ENCODE measurements around the gene SPECC1L.
"Not testable (repeated sequence)": the region's sequence is repeated elsewhere in the genome, so short reads cannot be mapped to it uniquely, and the experiment has no call there.

The SPECC1L gene, protein sequence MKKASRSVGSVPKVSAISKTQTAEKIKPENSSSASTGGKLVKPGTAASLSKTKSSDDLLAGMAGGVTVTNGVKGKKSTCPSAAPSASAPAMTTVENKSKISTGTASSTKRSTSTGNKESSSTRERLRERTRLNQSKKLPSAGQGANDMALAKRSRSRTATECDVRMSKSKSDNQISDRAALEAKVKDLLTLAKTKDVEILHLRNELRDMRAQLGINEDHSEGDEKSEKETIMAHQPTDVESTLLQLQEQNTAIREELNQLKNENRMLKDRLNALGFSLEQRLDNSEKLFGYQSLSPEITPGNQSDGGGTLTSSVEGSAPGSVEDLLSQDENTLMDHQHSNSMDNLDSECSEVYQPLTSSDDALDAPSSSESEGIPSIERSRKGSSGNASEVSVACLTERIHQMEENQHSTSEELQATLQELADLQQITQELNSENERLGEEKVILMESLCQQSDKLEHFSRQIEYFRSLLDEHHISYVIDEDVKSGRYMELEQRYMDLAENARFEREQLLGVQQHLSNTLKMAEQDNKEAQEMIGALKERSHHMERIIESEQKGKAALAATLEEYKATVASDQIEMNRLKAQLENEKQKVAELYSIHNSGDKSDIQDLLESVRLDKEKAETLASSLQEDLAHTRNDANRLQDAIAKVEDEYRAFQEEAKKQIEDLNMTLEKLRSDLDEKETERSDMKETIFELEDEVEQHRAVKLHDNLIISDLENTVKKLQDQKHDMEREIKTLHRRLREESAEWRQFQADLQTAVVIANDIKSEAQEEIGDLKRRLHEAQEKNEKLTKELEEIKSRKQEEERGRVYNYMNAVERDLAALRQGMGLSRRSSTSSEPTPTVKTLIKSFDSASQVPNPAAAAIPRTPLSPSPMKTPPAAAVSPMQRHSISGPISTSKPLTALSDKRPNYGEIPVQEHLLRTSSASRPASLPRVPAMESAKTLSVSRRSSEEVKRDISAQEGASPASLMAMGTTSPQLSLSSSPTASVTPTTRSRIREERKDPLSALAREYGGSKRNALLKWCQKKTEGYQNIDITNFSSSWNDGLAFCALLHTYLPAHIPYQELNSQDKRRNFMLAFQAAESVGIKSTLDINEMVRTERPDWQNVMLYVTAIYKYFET

DNA sequence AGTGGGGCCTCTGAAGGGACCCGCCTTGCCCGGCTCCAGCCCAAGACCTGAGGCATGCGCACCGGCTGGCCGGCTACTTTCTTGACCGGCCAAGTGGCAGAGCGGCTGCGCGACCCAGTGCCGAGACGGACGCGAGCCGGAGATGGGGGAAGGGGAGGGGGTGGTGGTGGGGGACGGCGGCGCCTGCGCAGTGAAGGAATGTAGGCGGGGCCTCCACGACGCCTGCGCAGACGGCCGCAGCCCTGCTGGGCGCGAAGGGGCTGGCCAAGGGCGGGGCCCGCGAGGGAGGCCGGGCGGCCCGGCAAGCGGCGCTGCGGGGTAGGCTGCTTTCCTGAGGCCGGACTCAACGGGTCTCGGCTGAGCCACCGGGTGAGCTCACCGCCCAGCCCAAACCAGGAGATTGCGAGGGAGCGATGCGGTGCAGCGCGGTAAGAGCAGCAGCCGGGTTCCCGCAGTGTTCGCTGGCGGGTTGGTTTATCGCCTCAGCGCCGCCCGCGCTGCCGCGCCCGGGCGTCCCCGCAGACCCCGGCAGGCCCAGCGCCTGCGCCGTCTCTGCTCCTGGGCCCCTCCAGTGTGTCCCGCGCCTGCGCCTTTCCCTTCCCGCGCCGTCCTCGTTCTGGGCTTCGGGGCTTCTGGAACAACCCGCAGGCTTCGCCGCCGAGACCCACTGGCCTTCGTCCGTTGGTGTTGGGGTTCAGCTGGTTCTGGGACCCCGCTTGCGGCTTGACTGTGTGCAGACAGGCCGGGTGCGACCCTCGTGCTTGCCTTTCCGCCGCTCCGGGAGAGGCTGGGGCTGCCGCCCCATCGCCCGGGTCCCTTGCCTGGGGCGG is at the start of gene SPECC1L:
Gene SPECC1L (plus strand): TSS at position 276 of the 830 bp plus-strand sequence. CDS start 31,401 bp downstream, outside the sequence.
- no peak for DNase-seq

DNA sequence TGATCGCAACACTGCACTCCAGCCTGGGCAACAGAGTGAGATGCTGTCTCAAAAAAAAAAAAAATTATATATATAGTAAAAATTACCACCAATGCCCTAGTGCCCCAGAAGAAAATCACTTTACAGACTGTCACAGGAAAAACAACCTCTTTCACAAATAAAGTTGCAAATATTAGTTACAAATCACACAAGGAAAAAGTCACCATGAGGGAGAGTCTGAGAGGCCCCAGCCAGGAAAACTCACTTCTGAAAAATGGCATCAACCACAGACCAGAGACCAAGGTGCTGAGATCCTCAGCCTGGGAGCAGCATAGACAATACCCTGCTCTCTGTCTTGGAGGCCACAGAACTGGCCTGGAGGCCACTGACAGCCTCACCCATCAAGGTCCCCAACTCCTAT is 46.2 kb upstream of the SPECC1L start:
- DNase-seq = no peak

DNA sequence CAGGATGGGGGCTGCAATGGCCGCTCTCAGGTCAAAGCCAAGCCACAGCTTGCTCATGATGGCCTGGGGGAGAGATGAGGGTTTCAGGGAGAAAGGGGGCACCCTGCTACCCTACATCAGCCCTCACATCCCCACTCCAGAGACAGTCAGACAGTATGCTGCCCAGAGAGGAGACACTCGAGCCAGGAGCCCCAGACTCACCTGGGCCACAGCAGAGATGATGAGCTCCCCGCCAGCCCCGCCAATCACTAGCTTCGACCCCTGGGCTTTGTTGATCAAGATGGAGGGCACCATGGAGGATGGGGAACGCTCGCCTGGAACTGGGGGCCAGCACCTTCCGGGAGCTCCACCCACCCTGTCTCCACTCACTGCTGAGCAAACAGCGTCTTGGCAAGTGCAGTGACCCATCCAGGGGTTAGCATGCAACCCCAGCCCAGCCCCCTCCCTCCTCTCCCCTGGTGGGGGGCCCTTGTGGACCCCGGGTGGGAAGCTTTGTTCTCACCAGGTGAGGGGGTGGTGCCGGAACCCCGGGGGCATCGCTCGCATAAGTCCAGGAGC is 45.5 kb upstream of the SPECC1L start:
- DNase-seq = no peak

DNA sequence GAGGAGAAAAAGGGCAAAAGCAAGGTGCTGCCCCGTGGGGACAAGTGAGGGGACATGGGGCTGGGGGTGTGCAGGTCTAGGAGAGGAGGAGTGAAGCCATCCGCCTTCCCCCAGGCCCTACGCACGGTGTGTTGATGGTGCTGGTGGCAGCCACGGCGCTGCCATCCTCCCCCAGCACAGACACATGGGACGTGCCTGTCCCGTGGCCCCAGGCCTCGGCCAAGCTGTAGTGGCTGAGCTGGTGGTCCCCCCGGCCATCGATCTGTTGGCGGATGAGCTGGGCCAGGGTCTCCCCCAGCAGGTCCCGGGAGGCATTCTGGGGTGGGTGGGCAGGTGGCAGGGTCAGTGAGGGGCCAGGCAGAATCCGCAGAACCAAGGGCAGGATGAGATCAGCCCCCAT is 44.7 kb upstream of the SPECC1L start:
- DNase-seq = no peak

DNA sequence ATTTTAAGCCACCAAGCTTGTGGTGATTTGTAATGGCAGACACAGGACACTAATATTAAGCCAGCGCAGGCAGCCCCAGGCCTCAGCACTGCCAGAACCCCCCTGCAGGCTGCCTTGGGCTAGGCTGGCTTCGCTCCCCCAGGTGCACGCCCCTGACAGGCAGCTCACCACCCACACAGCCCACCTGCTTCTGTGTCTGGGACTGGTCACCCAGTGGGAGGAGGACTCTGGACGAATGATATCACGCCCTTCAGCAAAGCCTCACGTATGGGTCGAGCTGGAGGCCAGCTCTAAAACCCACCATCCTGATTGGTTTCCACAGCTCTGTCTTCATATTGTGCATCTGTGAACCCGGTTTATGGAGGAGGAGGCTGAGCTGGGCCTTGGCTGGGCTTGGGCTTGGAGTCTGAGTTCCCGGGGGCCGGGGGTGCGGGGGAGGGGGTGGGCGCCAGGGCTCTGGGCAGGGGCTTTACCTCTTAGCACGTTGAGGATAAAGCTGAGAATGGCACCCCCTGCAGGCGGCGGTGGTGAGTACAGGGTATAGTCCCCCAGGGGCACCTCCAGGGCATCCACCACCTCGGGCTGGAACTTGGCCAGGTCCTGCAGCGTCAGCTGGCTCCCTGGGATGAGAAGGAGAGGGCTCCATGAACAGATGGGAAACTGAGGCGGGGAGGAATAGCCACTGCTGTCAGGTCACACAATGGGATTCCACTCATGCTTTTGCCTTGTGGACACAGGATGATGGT is 39.5 kb upstream of the SPECC1L start:
- no peak for DNase-seq

DNA sequence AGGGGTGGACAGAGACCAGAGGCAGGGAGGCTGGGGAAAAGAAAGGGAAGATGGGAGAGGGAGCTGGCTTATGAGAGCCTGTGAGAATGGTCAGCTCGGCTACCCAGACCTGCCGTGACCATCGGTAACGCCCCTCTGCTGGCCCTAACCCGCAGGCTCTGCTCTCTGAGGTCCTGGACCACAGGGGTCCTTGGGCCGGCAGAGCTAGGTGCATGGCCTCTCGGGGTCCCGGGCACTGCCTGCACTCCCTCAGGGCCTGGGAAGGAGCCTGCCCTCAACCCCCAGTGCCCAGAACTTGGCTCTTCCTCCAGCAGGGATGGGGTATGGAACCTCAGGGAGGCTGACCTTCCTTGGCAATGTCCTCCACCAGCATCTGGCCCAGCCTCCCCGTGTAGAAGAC is 38.9 kb upstream of the SPECC1L start:
- DNase-seq = no peak

DNA sequence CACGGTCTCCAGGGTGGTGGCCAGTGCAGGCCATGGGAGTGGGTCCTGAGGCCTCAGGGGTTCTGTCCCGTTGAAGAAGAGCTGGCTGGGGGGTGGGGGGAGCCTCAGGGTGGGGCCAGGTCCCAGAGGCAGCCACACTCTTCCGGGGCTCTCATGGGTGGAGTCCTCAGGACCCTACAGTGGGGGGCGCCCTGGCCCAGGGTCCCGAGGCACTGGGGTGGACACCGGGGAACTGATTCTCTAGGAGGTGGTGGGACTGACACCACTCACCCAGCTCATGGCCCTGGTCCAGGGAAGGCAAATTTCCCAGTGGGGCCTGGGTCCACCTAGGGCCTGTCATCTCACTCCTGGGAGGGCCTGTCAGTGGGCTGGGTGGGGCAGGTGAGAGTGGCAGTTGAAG is 38.5 kb upstream of the SPECC1L start:
- DNase-seq = no peak

DNA sequence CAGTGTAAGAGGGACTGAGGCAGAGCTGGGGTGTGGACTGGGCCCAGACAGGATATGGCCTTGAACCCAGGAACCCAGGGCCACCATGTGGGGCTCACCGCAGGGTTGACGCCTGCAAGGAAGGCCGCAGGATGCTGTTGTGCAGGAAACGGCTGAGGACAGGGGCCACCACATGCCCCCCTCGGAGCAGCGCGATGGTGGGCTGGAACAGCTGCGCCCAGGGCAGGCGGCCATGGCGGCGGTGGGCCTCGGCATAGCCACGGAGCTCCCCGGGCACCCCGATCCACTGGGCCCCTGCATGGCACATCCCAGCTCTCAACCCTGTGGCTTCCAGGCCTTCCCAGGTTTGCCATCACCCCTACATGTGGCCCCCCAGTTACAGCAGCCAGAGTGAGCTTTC is 37.9 kb upstream of the SPECC1L start:
- no peak for DNase-seq

DNA sequence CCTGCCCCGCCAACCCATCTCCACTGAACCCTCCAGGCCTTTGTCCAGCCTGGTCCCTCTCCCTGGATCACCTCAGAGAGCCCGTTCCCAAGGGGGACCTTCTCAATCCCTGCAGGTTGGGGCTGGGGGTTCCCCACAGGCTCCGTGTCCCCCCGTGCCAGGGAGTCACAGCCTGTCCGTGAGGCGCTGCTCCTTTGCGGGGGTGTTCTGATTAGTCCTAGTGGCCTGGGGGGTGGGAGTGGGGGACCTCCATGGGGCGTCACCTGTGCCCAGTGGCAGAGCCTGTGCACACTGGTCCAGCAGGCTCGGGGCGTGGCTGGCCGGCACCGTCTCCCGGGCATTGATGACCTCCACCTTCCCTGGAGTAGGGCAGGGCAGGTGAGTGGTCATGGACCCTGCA is 37.4 kb upstream of the SPECC1L start:
- no peak for DNase-seq

DNA sequence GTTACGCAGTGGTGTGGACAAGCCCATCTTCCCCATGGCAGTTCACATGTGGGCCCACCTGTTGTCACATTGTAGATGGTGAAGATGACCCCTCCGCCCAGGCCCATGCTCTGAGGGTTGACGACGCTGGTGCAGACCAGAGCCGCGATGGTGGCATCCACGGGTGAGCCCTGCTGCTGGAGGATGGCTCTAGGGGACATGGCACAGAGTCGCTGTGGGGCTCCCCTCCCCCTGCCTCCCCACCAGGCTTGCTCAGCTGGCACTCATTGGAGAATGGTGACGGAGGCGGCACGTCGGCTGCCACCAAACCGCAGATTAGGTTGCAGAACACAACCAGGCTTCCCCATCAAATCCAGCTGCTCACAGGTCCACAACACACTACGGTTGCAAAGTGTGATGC is 36.8 kb upstream of the SPECC1L start:
- no peak for DNase-seq

DNA sequence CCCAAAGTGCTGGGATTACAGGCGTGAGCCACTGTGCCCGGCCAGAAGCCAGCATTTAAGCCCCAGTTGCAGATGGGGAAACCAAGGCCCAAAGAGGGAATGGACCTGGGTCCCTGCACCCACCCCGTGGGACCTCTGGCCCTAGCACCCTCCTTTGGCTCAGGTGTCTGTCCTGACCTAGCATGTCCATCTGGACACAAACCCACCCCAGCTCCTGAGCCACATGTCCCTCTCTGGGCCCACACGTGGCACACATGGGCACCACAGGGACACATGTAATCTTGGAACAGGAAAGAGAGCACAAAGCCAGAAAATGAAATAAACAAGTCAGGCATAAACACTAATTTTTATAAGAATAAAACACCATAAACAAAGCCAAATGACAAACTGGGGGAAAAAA is 35.3 kb upstream of the SPECC1L start:
- DNase-seq = no peak

DNA sequence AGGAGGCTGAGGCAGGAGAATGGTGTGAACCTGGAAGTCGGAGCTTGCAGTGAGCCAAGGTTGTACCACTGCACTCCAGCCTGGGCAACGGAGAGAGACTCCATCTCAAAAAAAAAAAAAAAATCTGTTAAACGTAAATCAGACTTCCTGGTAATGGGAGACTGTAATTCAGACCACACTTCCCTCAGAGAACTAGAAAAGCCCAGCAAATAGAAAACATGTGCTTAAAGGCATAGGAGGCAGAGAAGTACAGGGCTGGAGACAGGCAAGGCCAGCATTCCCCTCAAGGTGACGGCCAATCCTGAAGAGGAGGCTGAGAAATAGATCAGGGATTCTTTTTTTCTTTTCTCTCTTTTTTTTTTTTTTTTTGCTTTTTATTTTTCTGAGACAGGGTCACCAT is 34.0 kb upstream of the SPECC1L start:
- no peak for DNase-seq

DNA sequence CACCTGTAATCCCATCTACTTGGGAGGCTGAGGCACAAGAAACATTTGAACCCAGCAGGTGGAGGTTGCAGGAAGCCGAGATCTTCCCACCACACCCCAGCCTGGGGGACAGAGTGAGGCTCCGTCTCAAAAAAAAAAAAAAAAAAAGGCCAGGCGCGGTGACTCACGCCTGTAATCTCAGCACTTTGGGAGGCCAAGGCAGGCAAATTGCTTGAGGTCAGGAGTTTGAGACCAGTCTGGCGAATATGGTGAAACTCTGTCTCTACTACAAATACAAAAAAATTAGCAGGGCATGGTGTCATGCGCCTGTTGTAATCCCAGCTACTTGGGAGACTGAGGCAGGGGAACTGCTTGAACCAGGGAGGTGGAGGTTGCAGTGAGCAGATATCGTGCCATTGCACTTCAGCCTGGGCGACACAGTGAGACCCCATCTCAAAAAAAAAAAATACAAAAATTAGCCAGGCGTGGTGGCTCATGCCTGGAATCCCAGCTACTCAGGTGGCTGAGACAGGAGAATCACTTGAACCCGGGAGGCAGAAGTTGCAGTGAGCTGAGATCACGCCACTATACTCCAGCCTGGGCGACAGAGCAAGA is 32.4 kb upstream of the SPECC1L start:
- DNase-seq = not testable (repeated sequence)

DNA sequence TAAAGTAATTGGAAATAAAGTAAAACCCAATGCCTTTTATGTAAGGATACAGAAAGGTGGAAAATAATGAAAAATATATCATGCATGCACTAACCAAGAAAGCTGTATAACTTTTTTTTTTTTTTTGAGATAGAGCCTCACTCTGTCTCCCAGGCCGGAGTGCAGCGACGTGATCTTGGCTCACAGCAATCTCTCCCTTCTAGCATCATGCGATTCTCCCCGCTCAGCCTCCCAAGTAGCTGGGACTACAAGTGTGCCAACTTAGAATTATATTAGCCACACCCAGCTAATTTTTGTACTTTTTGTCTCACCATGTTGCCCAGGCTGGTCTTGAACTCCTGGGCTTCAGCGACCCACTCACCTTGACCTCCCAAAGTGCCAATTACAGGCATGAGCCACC is 30.2 kb upstream of the SPECC1L start:
- DNase-seq = no peak

DNA sequence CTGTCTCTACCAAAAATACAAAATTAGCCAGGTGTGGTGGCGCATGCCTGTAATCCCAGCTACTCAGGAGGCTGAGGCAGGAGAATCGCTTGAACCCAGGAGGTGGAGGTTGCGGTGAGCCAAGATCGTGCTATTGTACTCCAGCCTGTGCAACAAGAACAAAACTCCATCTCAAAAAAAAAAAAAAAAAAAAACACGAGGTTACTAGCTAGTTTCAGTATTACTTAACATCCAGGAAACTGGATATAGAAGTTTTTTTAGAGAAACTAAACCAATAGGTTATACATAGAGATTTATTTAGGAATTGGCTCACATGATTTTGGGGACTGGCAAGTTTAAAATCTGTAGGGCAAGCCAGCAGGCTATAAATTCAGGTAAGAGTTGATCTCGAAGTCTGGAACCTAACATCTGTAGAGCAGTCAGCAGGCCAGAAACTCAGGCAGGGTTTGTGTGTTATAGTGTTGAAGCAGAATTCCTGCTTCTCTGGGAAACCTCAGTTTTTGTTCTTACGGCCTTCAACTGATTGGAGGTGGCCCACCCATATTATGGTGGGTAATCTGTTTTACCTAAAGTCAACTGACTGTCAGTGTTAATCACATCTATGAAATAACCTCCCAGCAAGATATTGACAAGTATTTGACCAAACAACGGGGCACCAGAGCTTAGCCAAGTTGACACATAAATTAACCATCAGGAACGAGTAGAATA is 29.5 kb upstream of the SPECC1L start:
- not testable (repeated sequence) for DNase-seq

DNA sequence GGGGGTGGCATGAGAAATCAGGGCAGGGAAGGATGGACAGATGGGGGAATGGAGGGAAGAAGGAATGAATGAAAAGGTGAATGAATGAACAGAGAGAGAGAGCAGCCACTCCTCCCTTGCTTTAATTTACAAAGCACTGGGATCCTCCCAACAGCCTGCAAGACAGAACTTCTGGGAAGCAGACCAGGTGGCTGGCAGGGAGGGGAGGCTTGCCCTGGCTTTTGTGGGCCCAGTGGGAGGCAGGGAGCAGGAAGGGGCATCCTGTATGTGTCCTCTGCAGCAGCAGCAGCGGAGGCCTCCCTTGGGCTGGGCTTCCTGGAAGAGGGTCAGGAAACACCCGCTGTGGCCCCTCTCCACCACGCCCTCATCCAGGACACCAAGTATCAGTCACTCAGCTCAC is 27.2 kb upstream of the SPECC1L start:
- DNase-seq = not testable (repeated sequence)

DNA sequence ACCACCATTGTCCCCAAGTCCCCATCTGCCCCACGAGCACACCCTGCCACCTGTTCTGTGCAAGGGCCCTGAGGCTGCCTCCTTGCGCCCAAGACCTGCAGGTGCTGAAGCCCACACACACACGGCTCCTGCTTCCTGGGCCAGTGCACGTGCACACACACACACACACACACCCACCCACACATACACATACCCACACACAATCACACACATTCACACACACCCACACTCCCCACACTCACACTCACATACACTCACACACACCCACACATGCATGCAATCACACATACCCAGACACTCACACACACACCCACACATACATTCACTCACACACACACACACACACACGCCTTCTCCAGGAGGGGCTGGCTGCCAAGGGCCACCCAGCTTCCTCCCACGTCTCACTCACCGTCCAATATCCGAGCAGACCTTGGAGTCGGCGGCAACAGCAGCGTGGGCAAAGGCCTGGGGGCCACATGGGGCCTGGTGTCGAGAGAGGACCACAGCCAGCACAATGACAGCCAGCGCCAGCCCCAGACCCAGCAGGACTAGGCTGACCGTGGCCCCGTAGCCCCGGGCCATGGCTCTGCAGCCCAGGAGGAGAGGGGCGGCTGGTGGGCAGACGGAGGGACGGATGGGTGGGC is 26.4 kb upstream of the SPECC1L start:
- no peak for DNase-seq

DNA sequence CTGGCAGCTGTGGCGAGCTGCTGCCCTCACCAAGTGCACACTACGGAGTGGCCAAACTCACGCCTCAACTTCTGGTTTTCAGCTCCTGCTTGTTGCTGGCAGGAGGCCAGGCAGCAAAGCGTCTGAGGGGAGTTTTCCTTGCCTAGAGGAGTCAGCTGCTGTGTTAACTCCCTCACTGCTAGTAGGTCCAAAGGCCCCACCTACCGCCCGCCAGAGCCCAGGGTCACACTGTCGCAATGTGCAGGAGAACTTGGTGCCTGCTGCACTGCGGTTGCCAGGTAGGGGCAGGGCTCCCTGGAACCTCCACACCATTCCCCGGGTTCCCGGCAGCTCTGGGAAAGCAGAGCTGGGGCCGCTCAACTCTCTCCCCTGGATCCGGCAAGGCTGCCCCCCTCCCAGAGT is 25.6 kb upstream of the SPECC1L start, which contains the start of gene GGT5:
Gene GGT5 (minus strand): TSS at position 53 of the 402 bp plus-strand sequence. CDS start 357 bp downstream, outside the sequence.
- DNase-seq = not testable (repeated sequence)

Measured in NCI-H187 treated with DMSO at 0.1 percent for 48 hours (cell line).